H1 (cell line): ENCODE data around the gene LDLRAD4. TPM values are rescaled to one million over a fixed set of nuclear protein-coding genes. Genes with fewer than 3 reads are reported as not detected.

Experiments used
- ATF3 ChIP-seq: IDR thresholded peaks from 2 replicates; pipeline ENCODE4 v1.6.1; 2011; ENCODE audit warnings: low read depth, mild to moderate bottlenecking, low read length; ENCODE audit not compliant: insufficient read depth
- CTBP2 ChIP-seq: IDR thresholded peaks from 2 replicates; pipeline ENCODE4 v1.7.0; 2011; ENCODE audit warnings: borderline replicate concordance, mild to moderate bottlenecking, moderate library complexity, mixed read lengths, low read length; ENCODE audit not compliant: insufficient read depth, insufficient read length
- EP300 ChIP-seq, 2 experiments: IDR thresholded peaks; 1 replicate in 1 of 2; 2 replicates in 1 of 2; pipeline ENCODE4 v1.6.1; 2011 to 2012; ENCODE audit warnings: low read depth in 2 of 2, low read length in 2 of 2, mild to moderate bottlenecking in 2 of 2, borderline replicate concordance in 1 of 2, inconsistent platforms in 1 of 2, moderate library complexity in 1 of 2
- PHF8 ChIP-seq: fragments of 200-600 bp; sonication (generic); conservative IDR thresholded peaks from 2 replicates; pipeline ENCODE4 v1.7.1; 2012; ENCODE audit warnings: low read depth, mild to moderate bottlenecking, inconsistent platforms, low read length, moderate library complexity
- POLR2AphosphoS5 ChIP-seq: IDR thresholded peaks from 2 replicates; pipeline ENCODE4 v1.6.1; 2011; ENCODE audit warnings: low read depth, low read length
- RAD21 ChIP-seq, 2 experiments: IDR thresholded peaks in 1 of 2; conservative IDR thresholded peaks in 1 of 2; 2 replicates each; pipeline ENCODE4 v1.6.1; 2011; ENCODE audit warnings: low read depth in 2 of 2, low read length in 2 of 2, improper control_type of control experiment in 1 of 2, inconsistent platforms in 1 of 2, mild to moderate bottlenecking in 1 of 2, moderate library complexity in 1 of 2
- SIRT6 ChIP-seq: IDR thresholded peaks from one replicate; pipeline ENCODE4 v1.7.1; 2012; ENCODE audit warnings: low read length, inconsistent platforms
- polyA plus RNA-seq, 7 experiments: library from polyadenylated mRNA; depleted of rRNA in 3 of 7; stranded (reverse) in 5 of 7; unstranded in 2 of 7; fragments of >200 nt in 5 of 7; fragments of 200-250 nt in 2 of 7; gene quantifications; 1 replicate in 5 of 7; 2 replicates in 1 of 7; 4 replicates in 1 of 7; pipeline versions ENCODE4 v1.2.1 to v1.2.3, GENCODE V29; 2011 to 2013; ENCODE audit warnings: missing spikeins in 2 of 7, mixed read lengths in 2 of 7
- total RNA-seq: library from RNA; stranded (reverse); fragmentation: NEBNext Ultra II Directional; extraction: Animal tissue kit (Norgen Biotek cat#: 25700); gene quantifications from 2 replicates; pipeline ENCODE4 v1.2.1, GENCODE V29; 2021
- TF ChIP-seq, protein P1 (sequence below): fragments of 300-600 bp; sonication (generic); IDR thresholded peaks from 2 replicates; pipeline ENCODE4 v1.7.1; 2012; ENCODE audit warnings: low read length, moderate library complexity, mild to moderate bottlenecking, inconsistent platforms; ENCODE audit not compliant: insufficient replicate concordance

LDLRAD4 gene
- total and polyA plus RNA-seq, 2 of the 8 experiments (the other 6 are each of a cell fraction or from before 2014, with no cell fraction given), result 0.77 to 1.4 TPM

- TF ChIP-seq EP300 (IDR thresholded peaks at IDR 0.05; ENCODE audit: borderline replicate concordance in 1 of 2, low read depth in 2 of 2, low read length in 2 of 2) (no peak), PHF8 (no peak), SIRT6 (no peak), CTBP2 (no peak), ATF3 (no peak), POLR2AphosphoS5 (no peak), RAD21 (IDR thresholded peaks at IDR 0.05 in 1 of 2, conservative IDR thresholded peaks at IDR 0.05 in 1 of 2; ENCODE audit: low read depth in 2 of 2, low read length in 2 of 2) (no peak)
- TF ChIP-seq, protein P1, sequence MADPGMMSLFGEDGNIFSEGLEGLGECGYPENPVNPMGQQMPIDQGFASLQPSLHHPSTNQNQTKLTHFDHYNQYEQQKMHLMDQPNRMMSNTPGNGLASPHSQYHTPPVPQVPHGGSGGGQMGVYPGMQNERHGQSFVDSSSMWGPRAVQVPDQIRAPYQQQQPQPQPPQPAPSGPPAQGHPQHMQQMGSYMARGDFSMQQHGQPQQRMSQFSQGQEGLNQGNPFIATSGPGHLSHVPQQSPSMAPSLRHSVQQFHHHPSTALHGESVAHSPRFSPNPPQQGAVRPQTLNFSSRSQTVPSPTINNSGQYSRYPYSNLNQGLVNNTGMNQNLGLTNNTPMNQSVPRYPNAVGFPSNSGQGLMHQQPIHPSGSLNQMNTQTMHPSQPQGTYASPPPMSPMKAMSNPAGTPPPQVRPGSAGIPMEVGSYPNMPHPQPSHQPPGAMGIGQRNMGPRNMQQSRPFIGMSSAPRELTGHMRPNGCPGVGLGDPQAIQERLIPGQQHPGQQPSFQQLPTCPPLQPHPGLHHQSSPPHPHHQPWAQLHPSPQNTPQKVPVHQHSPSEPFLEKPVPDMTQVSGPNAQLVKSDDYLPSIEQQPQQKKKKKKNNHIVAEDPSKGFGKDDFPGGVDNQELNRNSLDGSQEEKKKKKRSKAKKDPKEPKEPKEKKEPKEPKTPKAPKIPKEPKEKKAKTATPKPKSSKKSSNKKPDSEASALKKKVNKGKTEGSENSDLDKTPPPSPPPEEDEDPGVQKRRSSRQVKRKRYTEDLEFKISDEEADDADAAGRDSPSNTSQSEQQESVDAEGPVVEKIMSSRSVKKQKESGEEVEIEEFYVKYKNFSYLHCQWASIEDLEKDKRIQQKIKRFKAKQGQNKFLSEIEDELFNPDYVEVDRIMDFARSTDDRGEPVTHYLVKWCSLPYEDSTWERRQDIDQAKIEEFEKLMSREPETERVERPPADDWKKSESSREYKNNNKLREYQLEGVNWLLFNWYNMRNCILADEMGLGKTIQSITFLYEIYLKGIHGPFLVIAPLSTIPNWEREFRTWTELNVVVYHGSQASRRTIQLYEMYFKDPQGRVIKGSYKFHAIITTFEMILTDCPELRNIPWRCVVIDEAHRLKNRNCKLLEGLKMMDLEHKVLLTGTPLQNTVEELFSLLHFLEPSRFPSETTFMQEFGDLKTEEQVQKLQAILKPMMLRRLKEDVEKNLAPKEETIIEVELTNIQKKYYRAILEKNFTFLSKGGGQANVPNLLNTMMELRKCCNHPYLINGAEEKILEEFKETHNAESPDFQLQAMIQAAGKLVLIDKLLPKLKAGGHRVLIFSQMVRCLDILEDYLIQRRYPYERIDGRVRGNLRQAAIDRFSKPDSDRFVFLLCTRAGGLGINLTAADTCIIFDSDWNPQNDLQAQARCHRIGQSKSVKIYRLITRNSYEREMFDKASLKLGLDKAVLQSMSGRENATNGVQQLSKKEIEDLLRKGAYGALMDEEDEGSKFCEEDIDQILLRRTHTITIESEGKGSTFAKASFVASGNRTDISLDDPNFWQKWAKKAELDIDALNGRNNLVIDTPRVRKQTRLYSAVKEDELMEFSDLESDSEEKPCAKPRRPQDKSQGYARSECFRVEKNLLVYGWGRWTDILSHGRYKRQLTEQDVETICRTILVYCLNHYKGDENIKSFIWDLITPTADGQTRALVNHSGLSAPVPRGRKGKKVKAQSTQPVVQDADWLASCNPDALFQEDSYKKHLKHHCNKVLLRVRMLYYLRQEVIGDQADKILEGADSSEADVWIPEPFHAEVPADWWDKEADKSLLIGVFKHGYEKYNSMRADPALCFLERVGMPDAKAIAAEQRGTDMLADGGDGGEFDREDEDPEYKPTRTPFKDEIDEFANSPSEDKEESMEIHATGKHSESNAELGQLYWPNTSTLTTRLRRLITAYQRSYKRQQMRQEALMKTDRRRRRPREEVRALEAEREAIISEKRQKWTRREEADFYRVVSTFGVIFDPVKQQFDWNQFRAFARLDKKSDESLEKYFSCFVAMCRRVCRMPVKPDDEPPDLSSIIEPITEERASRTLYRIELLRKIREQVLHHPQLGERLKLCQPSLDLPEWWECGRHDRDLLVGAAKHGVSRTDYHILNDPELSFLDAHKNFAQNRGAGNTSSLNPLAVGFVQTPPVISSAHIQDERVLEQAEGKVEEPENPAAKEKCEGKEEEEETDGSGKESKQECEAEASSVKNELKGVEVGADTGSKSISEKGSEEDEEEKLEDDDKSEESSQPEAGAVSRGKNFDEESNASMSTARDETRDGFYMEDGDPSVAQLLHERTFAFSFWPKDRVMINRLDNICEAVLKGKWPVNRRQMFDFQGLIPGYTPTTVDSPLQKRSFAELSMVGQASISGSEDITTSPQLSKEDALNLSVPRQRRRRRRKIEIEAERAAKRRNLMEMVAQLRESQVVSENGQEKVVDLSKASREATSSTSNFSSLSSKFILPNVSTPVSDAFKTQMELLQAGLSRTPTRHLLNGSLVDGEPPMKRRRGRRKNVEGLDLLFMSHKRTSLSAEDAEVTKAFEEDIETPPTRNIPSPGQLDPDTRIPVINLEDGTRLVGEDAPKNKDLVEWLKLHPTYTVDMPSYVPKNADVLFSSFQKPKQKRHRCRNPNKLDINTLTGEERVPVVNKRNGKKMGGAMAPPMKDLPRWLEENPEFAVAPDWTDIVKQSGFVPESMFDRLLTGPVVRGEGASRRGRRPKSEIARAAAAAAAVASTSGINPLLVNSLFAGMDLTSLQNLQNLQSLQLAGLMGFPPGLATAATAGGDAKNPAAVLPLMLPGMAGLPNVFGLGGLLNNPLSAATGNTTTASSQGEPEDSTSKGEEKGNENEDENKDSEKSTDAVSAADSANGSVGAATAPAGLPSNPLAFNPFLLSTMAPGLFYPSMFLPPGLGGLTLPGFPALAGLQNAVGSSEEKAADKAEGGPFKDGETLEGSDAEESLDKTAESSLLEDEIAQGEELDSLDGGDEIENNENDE, result no peak
Observed at GRCh38 chr18:13449651-13450050, 231.1 kb downstream of the LDLRAD4 start (continued).
